ENCODE results near the gene POLN.

- TF ChIP-seq CTCF (IDR thresholded peaks at IDR 0.05) (no peak), POLR2A (IDR thresholded peaks at IDR 0.05) (no peak), POLR2AphosphoS5 (IDR thresholded peaks at IDR 0.05) (no peak)
Observed at GRCh38 chr4:2289311-2289954, 47.5 kb upstream of the POLN start.
